GM10248 (cell line): ENCODE data around the gene NR1D2.
A peak's percentile ranks its signal among the peaks of the same experiment; 100 is the strongest.

Experiments used
- CTCF ChIA-PET: fragments of 300-600 bp; sonication (Branson Sonifier 250); formaldehyde crosslinking; extraction: SDS; loops from one replicate; lab custom pipeline; 2021; ENCODE audit warnings: antibody characterized with exemption; lab: Yijun Ruan, JAX
- POLR2A ChIA-PET: fragments of 350-650 bp; sonication (Branson Sonifier 250); formaldehyde crosslinking; extraction: SDS; loops from one replicate; lab custom pipeline; 2020; ENCODE audit warnings: antibody characterized with exemption; lab: Yijun Ruan, JAX
- DNase-seq: peaks from one replicate; pipeline ENCODE4 v3.0.0; 2012; ENCODE audit errors: extremely low spot score
- TF ChIP-seq, protein P1 (sequence below): IDR thresholded peaks from 2 replicates; pipeline ENCODE4 v1.5.1; 2012; ENCODE audit warnings: mild to moderate bottlenecking, low read depth; ENCODE audit errors: extremely low read depth, missing control alignments, control extremely low read depth

NR1D2 gene

DNA sequence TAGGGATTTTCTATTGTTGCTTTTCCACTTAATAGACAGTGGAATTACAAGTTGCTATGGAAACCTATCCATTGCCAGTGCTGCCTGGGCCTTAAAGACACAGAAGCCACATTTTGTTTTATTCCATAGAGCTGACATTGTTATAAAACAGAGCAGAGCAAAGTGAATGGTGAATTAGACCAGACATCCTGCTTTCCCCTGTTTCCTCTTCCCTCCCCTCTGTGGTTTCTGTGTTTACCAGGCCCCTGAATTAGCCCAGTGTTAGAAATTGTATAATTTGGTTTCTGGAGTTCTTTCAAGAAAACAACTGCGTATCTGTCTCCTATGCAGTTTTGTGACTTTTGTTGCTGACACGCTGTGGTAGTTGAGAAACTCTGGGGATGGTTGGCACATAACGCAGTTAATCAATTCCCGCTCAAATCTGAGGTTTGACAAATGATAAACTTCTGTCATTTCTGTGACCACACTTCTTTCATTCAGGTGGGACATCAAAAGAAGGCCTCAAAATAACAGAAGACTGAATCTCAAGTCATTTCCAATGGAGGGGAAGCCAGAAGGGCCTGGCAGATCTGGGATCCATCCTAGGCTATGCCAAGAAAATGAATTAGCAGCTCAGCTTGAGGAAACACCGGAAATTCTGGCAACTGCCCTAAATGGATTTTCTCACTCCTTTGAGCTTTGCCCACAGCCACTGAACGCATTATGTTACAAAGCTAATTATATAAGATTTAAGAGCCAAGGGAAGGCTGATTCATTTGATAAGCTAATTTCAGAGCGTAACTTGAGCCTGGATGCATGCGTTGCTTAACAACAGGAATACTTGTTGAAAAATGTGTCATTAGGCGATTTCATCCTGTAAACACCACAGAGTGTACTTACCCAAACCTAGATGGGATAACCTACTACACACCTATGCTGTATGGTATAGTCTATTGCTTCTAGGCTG, 46.9 kb downstream of the NR1D2 start:
- TF ChIP-seq, protein P1, sequence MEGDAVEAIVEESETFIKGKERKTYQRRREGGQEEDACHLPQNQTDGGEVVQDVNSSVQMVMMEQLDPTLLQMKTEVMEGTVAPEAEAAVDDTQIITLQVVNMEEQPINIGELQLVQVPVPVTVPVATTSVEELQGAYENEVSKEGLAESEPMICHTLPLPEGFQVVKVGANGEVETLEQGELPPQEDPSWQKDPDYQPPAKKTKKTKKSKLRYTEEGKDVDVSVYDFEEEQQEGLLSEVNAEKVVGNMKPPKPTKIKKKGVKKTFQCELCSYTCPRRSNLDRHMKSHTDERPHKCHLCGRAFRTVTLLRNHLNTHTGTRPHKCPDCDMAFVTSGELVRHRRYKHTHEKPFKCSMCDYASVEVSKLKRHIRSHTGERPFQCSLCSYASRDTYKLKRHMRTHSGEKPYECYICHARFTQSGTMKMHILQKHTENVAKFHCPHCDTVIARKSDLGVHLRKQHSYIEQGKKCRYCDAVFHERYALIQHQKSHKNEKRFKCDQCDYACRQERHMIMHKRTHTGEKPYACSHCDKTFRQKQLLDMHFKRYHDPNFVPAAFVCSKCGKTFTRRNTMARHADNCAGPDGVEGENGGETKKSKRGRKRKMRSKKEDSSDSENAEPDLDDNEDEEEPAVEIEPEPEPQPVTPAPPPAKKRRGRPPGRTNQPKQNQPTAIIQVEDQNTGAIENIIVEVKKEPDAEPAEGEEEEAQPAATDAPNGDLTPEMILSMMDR, result no peak
- ChIA-PET CTCF (interaction anchor here (1.5 to 1.7 kb wide), 2 partner anchors 9 to 19 kb away, joined by 3 read pairs; no protein-coding TSS in a partner anchor), POLR2A (no interaction called here)
- DNase-seq, result no peak

GRCh38 chr3:23993556-23994243, 48.6 kb downstream of the NR1D2 start:
- no peak for DNase-seq
- ChIA-PET POLR2A (no interaction called here), CTCF (interaction anchor here (1.1 to 4.1 kb wide), 6 partner anchors 8 to 244 kb away, joined by 3 to 20 read pairs (median 3); no protein-coding TSS in a partner anchor)
- TF ChIP-seq, protein P1, result no peak

DNA sequence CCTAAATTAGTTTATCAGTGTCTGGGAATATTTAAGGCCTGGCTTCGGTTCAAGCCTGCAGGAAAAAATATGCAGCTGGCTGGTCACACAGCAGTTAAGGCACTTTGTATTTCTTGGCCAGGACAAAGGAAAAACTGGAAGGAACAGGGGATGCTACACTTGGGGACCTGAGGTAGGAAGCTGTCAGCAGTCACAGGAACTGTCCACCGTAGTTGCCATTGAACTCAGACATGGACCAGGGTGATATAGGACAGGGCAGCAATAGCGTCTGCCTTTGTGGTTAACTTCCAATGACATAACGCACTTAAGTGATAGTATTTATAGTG, 49.1 kb downstream of the NR1D2 start:
- TF ChIP-seq, protein P1, result no peak
- ChIA-PET POLR2A (no interaction called here), CTCF (interaction anchor here (1.1 to 4.1 kb wide), 4 partner anchors 11 to 243 kb away, joined by 3 to 20 read pairs (median 5); no protein-coding TSS in a partner anchor)
- DNase-seq, result no peak

DNA sequence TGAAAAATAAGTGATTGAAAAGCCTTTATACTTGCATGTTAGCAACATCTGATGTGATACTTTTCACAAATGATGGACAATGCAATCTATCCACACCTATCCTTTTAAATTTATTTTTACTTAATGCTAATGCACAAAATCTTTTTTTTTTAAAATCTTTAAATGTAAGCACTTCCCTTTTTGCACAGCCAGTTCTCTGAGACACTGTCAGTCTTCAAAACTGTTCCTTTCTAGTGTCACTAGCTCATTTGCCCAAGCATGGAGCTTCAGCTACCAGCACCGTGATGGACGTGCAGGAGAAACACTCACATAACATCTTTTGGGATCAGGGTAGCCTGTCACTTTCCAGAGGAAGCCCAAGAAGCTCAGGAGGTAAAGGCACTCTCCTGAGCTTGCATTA, 50.1 kb downstream of the NR1D2 start:
- no peak for DNase-seq
- CTCF ChIA-PET, result interaction anchor here (1.1 to 4.1 kb wide), 5 partner anchors 12 to 242 kb away, joined by 3 to 20 read pairs (median 4); no protein-coding TSS in a partner anchor
- POLR2A ChIA-PET, result no interaction called here
- TF ChIP-seq, protein P1, result no peak

DNA sequence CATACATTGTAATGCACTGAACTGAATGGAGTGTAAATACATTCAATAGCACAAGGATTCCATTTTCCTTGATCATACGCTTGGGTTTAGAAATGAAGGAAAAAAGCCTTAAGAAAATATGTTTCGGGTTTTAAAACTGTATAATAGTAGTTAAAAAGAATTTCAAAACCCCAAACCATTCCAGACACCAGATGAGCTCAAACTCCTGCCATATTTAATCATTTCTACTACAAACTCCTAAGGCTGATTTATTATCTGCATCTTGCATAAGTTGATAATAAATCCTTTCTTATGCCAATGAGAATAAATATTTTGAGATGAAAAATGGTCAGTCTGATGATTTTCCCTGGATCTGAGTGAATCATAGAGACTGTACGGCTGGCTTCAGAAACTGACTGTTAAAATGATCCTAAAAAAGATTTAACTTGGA, 51.0 kb downstream of the NR1D2 start:
- ChIA-PET CTCF (interaction anchor here (1.0 to 4.1 kb wide), 7 partner anchors 9 to 268 kb away, joined by 3 to 20 read pairs (median 4); no protein-coding TSS in a partner anchor), POLR2A (no interaction called here)
- TF ChIP-seq, protein P1, result no peak
- DNase-seq, result no peak

DNA sequence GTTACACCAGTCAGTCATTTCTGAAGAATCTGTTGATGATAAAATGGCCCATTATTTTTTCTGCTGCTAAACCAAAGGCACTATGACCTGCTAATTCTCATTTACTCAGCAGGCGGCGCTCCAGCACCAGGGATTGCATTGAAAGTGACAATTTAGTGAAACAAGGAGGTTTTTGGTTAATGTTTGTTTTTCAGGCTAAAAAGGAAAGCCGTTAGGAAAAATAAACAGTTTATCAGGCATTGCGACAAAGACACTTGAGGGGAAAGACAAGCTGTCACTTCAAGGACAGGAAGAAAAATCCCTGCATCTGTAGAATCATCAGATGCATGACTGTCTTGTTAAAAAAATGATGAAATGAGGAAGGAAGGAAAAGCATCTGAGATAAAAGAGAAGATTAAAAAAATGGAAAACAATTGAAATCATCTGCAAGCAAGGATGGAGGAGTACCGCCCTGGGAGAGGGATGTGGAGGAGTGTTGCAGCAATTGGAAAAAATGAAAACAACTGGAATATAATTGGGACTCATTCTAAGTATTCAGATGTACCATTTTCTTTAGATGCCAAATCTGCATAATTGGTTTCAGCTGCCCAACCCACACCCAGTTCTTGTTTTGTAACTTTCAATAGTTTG, 54.0 kb downstream of the NR1D2 start:
- TF ChIP-seq, protein P1, result peak; percentile 94
- CTCF ChIA-PET, result interaction anchor here (0.9 to 1.7 kb wide), 15 partner anchors 8 to 501 kb away, joined by 3 to 12 read pairs (median 4); no protein-coding TSS in a partner anchor
- peak; percentile 46 for DNase-seq
- POLR2A ChIA-PET, result no interaction called here
